Osteoblast (primary cell): ENCODE measurements around the gene THBS2. TPM values are rescaled to one million over a fixed set of nuclear protein-coding genes. Genes with fewer than 3 reads are reported as not detected.
"Not testable (repeated sequence)": the region's sequence is repeated elsewhere in the genome, so short reads cannot be mapped to it uniquely, and the experiment has no call there.

ENCODE experiments used
- DNase-seq: peaks from one replicate; pipeline ENCODE4 v3.0.0; 2011; ENCODE audit warnings: low spot score, mixed read lengths; ENCODE audit not compliant: insufficient read length; ENCODE audit errors: missing footprints
- H2AFZ ChIP-seq: 2 replicates; pipeline ENCODE4 v1.6.0; 2011; ENCODE audit warnings: mild to moderate bottlenecking, low read length
- H3K27ac ChIP-seq: 2 replicates; pipeline ENCODE4 v1.5.1; 2011; ENCODE audit warnings: mild to moderate bottlenecking, low read depth, low read length, moderate library complexity
- H3K27me3 ChIP-seq: 2 replicates; pipeline ENCODE4 v1.6.0; 2012; ENCODE audit warnings: mild to moderate bottlenecking, control low read depth, inconsistent platforms, low read length, moderate library complexity; ENCODE audit not compliant: insufficient read depth
- H3K36me3 ChIP-seq: 2 replicates; pipeline ENCODE4 v1.5.1; 2011; ENCODE audit warnings: mild to moderate bottlenecking, low read length, control low read depth, moderate library complexity; ENCODE audit not compliant: insufficient read depth
- H3K4me1 ChIP-seq: 2 replicates; pipeline ENCODE4 v1.5.1; 2011; ENCODE audit warnings: mild to moderate bottlenecking, low read length, control low read depth, moderate library complexity; ENCODE audit not compliant: insufficient read depth
- H3K4me2 ChIP-seq: 2 replicates; pipeline ENCODE4 v1.6.0; 2011; ENCODE audit warnings: mild to moderate bottlenecking, low read length; ENCODE audit not compliant: insufficient read depth
- H3K4me3 ChIP-seq: fragments of 200-600 bp; sonication (generic); 3 replicates; pipeline ENCODE4 v1.5.1; 2012; ENCODE audit warnings: mild to moderate bottlenecking, low read length, inconsistent platforms; ENCODE audit not compliant: insufficient read depth
- H3K79me2 ChIP-seq: 2 replicates; pipeline ENCODE4 v1.6.0; 2012; ENCODE audit warnings: mild to moderate bottlenecking, low read length, control low read depth, inconsistent platforms; ENCODE audit not compliant: insufficient read depth
- H3K9me3 ChIP-seq: 2 replicates; pipeline ENCODE4 v1.5.1; 2011; ENCODE audit warnings: low read depth, low read length, control low read depth
- H4K20me1 ChIP-seq: 2 replicates; pipeline ENCODE4 v1.6.0; 2012; ENCODE audit warnings: mild to moderate bottlenecking, low read length, control low read depth; ENCODE audit not compliant: insufficient read depth
- total RNA-seq: library from RNA; depleted of rRNA; stranded (reverse); fragments of >200 nt; gene quantifications from 2 replicates; pipeline ENCODE4 v1.2.3, GENCODE V29; 2012
- TF ChIP-seq, protein P1 (sequence below): IDR thresholded peaks from 2 replicates; pipeline ENCODE4 v1.5.1; 2011; ENCODE audit warnings: mild to moderate bottlenecking, low read depth, low read length, moderate library complexity; ENCODE audit errors: extremely low read depth

THBS2 gene
- 1,102 and 1,498 TPM in 2 replicates for total RNA-seq

DNA sequence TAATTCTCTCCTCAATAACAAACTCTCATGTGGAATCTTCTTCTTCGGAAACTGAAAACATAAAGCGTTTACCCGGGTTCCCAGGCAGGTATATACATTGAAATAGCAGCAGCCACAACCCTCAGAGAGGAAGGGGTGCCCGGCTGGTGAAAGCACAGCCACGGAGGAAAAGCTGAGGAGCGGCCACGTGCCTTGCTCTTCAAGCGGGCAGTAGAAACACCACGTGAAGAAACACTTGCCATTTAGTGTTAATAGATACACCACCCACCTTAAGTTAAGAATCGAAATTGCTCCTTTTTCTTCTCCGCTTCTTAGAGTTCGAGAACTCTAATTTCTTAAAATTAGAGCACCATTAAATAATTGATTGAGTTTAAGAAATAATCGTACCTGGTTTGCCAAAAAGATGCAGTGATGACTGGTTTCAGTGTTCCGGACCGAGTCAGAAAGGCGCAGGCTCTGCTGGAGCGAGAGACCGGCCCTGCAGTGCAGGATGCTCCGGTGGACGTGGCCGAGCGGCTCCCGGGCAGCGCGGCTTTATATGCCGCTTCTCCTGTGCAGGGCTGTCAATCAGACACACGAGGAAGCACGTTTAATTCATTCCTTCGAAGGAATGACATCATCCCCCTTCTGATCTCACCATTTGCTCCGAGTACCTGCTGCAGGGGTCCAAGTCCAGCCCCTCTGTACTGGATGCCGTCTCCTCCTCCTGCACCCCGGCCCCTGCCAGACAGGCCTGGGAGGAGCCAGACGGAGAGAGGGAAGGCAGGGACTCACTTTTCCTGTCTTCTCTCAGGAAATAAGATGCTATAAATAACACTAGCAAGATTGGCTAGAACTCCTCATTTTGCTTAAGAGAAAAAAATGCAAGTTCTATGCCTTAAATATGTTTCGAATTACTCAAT lies at the start of gene THBS2:
Gene THBS2, minus strand, starts transcription at position 510 of the 902 bp plus-strand sequence. CDS start 3,062 bp downstream, outside the sequence.
- Histone ChIP-seq H3K27ac (peak within 1 kb of the TSS; percentile 79), H3K4me1 (peaks cover 16% of the 10 kb centered on the region), H3K9me3 (no peaks in the 10 kb centered on the region), H2AFZ (peak within 1 kb of the TSS; percentile 81), H3K79me2 (peaks cover 49% of the 10 kb centered on the region), H3K36me3 (peaks cover 37% of the 10 kb centered on the region), H3K27me3 (no peaks in the 10 kb centered on the region), H4K20me1 (peaks cover 42% of the 10 kb centered on the region), H3K4me2 (peak within 1 kb of the TSS; percentile 88), H3K4me3 (peak within 1 kb of the TSS; percentile 82)
- TF ChIP-seq, protein P1, sequence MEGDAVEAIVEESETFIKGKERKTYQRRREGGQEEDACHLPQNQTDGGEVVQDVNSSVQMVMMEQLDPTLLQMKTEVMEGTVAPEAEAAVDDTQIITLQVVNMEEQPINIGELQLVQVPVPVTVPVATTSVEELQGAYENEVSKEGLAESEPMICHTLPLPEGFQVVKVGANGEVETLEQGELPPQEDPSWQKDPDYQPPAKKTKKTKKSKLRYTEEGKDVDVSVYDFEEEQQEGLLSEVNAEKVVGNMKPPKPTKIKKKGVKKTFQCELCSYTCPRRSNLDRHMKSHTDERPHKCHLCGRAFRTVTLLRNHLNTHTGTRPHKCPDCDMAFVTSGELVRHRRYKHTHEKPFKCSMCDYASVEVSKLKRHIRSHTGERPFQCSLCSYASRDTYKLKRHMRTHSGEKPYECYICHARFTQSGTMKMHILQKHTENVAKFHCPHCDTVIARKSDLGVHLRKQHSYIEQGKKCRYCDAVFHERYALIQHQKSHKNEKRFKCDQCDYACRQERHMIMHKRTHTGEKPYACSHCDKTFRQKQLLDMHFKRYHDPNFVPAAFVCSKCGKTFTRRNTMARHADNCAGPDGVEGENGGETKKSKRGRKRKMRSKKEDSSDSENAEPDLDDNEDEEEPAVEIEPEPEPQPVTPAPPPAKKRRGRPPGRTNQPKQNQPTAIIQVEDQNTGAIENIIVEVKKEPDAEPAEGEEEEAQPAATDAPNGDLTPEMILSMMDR: no peak
- DNase-seq: peak; percentile 92

- Histone ChIP-seq H2AFZ (no peak overlapping the region), H3K9me3 (no peaks in the 10 kb centered on the region), H3K4me2 (no peak overlapping the region), H3K4me3 (no peak overlapping the region), H3K27me3 (no peaks in the 10 kb centered on the region), H3K4me1 (no peaks in the 10 kb centered on the region), H3K79me2 (no peaks in the 10 kb centered on the region), H3K36me3 (no peaks in the 10 kb centered on the region), H3K27ac (no peak overlapping the region), H4K20me1 (no peaks in the 10 kb centered on the region)
- TF ChIP-seq, protein P1: no peak
- no peak for DNase-seq
These were observed 49.1 kb upstream of the THBS2 start for GRCh38 chr6:169302716-169303115.

- Histone ChIP-seq H3K4me3 (no peak overlapping the region), H2AFZ (no peak overlapping the region), H3K27ac (no peak overlapping the region), H4K20me1 (no peaks in the 10 kb centered on the region), H3K9me3 (no peaks in the 10 kb centered on the region), H3K27me3 (no peaks in the 10 kb centered on the region), H3K79me2 (no peaks in the 10 kb centered on the region), H3K4me1 (no peaks in the 10 kb centered on the region), H3K36me3 (no peaks in the 10 kb centered on the region), H3K4me2 (no peak overlapping the region)
- TF ChIP-seq, protein P1: no peak
- no peak for DNase-seq
These were observed 48.6 kb upstream of the THBS2 start for GRCh38 chr6:169302255-169302654.

- no peak overlapping the region for H3K27ac ChIP-seq
- no peaks in the 10 kb centered on the region for H4K20me1 ChIP-seq
- no peak overlapping the region for H2AFZ ChIP-seq
- no peaks in the 10 kb centered on the region for H3K79me2 ChIP-seq
- no peak overlapping the region for H3K4me3 ChIP-seq
- no peaks in the 10 kb centered on the region for H3K9me3 ChIP-seq
- no peak for DNase-seq
- TF ChIP-seq, protein P1: no peak
- no peaks in the 10 kb centered on the region for H3K27me3 ChIP-seq
- H3K4me2 ChIP-seq: no peak overlapping the region
- H3K4me1 ChIP-seq: no peaks in the 10 kb centered on the region
- no peaks in the 10 kb centered on the region for H3K36me3 ChIP-seq
These were observed 47.3 kb upstream of the THBS2 start for GRCh38 chr6:169300916-169301315.

DNA sequence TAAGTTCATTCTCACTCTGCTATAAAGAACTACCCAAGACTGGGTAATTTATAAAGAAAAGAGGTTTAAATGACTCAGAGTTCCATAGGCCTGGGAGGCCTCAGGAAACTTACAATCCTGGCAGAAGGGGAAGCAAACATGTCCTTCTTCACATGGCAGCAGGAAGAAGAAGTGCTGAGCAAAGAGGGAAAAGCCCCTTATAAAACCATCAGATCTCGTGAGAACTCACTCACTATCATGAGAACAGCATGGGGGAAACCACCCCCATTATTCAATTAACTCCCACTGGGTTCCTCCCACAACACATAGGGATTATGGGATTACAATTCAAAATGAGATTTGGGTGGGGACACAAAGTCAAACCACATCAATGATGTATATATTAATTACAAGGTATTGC lies 45.0 kb upstream of the THBS2 start:
- H3K9me3 ChIP-seq, H3K4me2 ChIP-seq, H3K4me1 ChIP-seq, H4K20me1 ChIP-seq, H3K79me2 ChIP-seq, DNase-seq, H3K27ac ChIP-seq, H3K4me3 ChIP-seq, H3K36me3 ChIP-seq, H3K27me3 ChIP-seq, H2AFZ ChIP-seq: not testable (repeated sequence)
